Activated CD4-positive, alpha-beta T cell treated with anti-CD3 and anti-CD28 coated beads, Interleukin-2, amount 10 ng/mL, durations not matched to agents 24 days and 14 days (primary cell): ENCODE measurements around the gene NOTUM. TPM values are rescaled to one million over a fixed set of nuclear protein-coding genes. Genes with fewer than 3 reads are reported as not detected.

Experiments used
- DNase-seq: peaks from one replicate; pipeline ENCODE4 v3.0.0; 2022
- H3K27ac Mint-ChIP-seq: one replicate; pipeline ENCODE4 v1.8.0; 2022; ENCODE audit warnings: mild to moderate bottlenecking, mixed read lengths
- H3K27me3 Mint-ChIP-seq: one replicate; pipeline ENCODE4 v1.8.0; 2022; ENCODE audit warnings: mixed read lengths
- H3K36me3 Mint-ChIP-seq: one replicate; pipeline ENCODE4 v1.8.0; 2022; ENCODE audit warnings: low read depth, mild to moderate bottlenecking, mixed read lengths
- H3K4me1 Mint-ChIP-seq: one replicate; pipeline ENCODE4 v1.8.0; 2021; ENCODE audit warnings: mixed read lengths
- H3K4me3 Mint-ChIP-seq: one replicate; pipeline ENCODE4 v1.8.0; 2022; ENCODE audit warnings: mild to moderate bottlenecking, moderate library complexity, mixed read lengths
- H3K9me3 Mint-ChIP-seq: one replicate; pipeline ENCODE4 v1.8.0; 2021; ENCODE audit warnings: mixed read lengths
- intact Hi-C: fragments of 100-400 bp; cut with micrococcal nuclease; formaldehyde crosslinking; loops from one replicate; pipeline ENCODE4 v1.15.1; 2023
- total RNA-seq: library from RNA; stranded (reverse); gene quantifications from 2 replicates; pipeline ENCODE4 v1.2.3, GENCODE V29; 2022

NOTUM gene
- 1.7 and 1.8 TPM in 2 replicates for total RNA-seq

DNA sequence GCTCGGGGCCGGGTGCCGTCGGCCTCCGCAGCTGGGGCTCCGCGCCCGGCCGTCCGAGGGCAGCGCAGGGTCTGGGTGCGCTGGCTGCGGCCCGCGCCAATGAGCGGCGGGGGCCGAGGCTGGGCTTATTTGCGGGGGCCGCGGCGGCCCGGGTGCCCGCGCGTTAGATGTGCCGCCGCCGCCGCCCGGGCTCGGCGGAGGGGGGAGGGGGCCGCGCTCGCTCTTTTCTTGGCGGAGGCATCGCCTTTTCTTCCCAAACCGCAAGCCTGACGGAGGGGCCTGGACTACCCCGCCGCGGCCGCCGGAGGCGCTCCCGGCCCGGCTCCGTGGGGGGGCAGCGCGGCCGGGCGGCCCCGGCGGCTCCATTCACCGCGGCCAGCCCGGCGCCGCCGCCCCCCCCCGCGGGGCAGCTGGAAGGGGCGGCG is at the start of gene NOTUM:
TSS of gene NOTUM (minus strand) at position 101 of the 425 bp plus-strand sequence. CDS start 278 bp downstream, outside the sequence.
- Mint-ChIP-seq H3K36me3 (no peaks in the 10 kb centered on the region), H3K27me3 (peaks cover 46% of the 10 kb centered on the region)
- intact Hi-C loops = no loop called here

DNA sequence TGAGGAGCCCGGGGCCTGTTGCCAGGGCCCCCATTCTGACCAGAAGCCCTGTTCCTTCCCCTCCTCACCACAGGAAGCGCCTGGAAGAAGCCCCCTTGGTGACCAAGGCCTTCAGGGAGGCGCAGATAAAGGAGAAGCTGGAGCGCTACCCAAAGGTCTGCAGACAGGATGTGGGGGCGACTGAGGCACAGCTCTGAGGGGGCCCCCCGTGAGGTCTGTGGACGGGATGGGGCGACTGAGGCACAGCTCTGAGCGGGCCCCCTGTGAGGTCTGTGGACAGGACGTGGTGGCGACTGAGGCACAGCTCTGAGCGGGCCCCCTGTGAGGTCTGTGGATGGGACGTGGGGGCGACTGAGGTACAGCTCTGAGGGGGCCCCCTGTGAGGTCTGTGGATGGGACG is 48.4 kb upstream of the NOTUM start:
- Mint-ChIP-seq H3K4me1 (no peaks in the 10 kb centered on the region), H3K36me3 (no peaks in the 10 kb centered on the region), H3K9me3 (no peaks in the 10 kb centered on the region), H3K27me3 (no peaks in the 10 kb centered on the region), H3K4me3 (no peak overlapping the region), H3K27ac (no peak overlapping the region)
- intact Hi-C loops = no loop called here
- DNase-seq = no peak

More for the DNA sequence above, at the start of gene NOTUM:
- no peak for DNase-seq
- Mint-ChIP-seq H3K4me3 (no peak within 1 kb of the TSS), H3K4me1 (peaks cover 3% of the 10 kb centered on the region), H3K27ac (no peak within 1 kb of the TSS), H3K9me3 (no peaks in the 10 kb centered on the region)

DNA sequence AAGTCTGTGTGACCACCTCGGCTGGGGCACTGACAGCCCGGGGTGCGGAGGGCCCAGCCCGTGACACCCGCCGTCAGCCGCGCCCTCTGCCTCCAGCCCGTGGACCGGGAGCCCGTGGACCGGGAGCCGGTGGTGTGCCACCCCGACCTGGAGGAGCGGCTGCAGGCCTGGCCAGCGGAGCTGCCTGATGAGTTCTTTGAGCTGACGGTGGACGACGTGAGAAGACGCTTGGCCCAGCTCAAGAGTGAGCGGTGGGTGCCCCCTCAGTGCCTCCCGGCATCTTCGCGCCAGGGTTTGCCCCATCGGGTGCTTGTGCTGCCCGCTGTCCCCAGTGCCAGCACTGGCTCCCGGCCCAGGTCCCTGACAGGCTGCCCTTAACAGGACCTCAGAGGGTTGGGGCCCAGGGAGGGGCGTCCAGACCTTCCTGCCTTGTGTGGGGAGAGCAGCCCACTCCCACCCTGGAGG is 48.0 kb upstream of the NOTUM start:
- intact Hi-C loops = no loop called here
- Mint-ChIP-seq H3K9me3 (no peaks in the 10 kb centered on the region), H3K4me1 (no peaks in the 10 kb centered on the region), H3K27me3 (no peaks in the 10 kb centered on the region), H3K27ac (no peak overlapping the region), H3K4me3 (no peak overlapping the region), H3K36me3 (no peaks in the 10 kb centered on the region)
- no peak for DNase-seq

DNA sequence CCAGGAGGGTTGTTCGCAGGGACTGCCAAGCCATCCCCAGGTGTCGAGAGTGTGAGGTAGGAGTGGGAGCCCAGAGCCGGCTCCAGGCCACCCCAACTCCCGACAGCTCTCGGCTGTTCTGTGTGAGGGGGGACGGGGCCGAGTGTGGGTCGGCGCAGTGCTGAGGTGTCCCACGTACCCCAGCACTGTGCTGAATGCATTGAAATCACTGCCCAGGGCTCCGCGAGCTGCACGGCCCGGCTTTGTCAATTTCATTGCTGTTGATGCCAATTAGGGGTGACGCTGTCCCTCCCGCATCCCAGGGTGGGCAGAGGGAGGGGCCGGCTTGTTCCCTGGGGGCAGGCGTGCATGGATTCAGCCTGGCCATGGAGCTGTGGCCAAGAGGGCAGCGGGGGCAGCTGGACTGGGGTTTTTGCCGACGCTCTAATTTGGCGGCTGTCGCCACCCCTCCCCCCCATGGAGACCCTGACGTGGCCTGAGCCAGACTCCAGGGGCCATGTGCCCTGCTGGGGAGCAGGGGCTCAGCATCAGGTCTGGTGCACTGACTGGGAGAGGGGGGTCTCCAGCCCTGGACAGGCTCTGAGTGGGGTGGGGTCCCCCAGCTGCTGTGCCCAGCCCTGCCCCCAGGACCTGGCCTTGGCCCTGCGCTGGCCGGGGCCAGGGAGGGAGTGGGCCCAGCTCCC is 47.4 kb upstream of the NOTUM start:
- Mint-ChIP-seq H3K4me1 (no peaks in the 10 kb centered on the region), H3K9me3 (no peaks in the 10 kb centered on the region), H3K27ac (no peak overlapping the region), H3K4me3 (no peak overlapping the region), H3K36me3 (no peaks in the 10 kb centered on the region), H3K27me3 (no peaks in the 10 kb centered on the region)
- intact Hi-C loops = no loop called here
- no peak for DNase-seq

DNA sequence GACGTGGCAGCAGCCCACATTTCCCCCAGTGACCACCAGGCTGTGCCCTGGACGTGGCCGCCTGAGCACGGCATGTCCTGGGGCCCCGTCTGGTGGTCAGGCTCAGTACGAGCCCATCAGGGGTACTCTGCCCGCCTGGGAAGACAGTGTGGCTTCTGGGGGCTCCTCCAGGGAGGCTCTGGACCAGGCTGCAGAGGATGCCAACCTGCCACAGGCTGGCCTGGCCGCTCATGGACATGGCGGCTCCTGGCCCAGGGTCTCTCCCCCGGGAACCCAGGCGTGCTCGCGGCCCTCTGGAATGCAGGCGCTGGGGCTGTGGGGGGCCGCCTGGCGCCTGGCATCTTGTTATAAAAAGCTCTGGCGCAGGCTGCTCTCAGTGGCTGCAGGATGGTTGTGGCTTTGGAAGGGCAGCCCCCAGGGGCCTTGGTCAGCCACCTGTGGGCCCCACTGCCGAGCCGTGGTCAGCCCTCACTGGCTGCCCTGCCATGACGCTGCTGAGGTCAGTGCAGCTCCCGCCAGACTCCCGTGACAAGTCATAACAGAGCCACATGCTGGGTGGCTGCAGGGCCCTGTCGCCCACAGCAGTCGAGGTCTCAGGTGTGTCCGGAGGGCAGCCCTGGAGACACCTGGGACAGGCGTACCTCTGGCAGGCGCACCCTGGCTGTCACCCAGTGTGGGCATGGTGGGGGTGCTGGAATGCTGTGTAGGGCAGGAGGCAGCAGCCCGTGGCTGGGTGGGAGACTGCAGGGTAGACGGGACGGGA is 46.7 kb upstream of the NOTUM start:
- no peaks in the 10 kb centered on the region for H3K4me1 Mint-ChIP-seq
- H3K9me3 Mint-ChIP-seq = no peaks in the 10 kb centered on the region
- no peaks in the 10 kb centered on the region for H3K36me3 Mint-ChIP-seq
- no peaks in the 10 kb centered on the region for H3K27me3 Mint-ChIP-seq
- DNase-seq = no peak
- no peak overlapping the region for H3K4me3 Mint-ChIP-seq
- H3K27ac Mint-ChIP-seq = no peak overlapping the region
- intact Hi-C loops = no loop called here

DNA sequence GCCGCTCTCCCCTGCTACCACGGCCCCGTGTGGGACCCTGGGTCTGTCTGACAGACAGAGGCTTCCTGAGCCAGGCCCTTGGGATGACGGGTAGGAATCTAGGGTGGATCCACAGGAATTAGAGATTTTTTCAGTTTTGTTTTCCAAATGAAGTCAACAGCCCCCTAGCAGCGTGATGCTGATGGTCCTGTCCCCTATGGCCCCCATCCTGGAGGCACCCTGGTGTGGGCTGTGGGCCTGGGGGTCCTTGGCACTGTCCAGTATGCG is 46.2 kb upstream of the NOTUM start:
- H3K27me3 Mint-ChIP-seq = no peaks in the 10 kb centered on the region
- no peaks in the 10 kb centered on the region for H3K9me3 Mint-ChIP-seq
- no peak overlapping the region for H3K27ac Mint-ChIP-seq
- H3K4me3 Mint-ChIP-seq = no peak overlapping the region
- no peaks in the 10 kb centered on the region for H3K36me3 Mint-ChIP-seq
- H3K4me1 Mint-ChIP-seq = no peaks in the 10 kb centered on the region
- intact Hi-C loops = no loop called here
- no peak for DNase-seq

DNA sequence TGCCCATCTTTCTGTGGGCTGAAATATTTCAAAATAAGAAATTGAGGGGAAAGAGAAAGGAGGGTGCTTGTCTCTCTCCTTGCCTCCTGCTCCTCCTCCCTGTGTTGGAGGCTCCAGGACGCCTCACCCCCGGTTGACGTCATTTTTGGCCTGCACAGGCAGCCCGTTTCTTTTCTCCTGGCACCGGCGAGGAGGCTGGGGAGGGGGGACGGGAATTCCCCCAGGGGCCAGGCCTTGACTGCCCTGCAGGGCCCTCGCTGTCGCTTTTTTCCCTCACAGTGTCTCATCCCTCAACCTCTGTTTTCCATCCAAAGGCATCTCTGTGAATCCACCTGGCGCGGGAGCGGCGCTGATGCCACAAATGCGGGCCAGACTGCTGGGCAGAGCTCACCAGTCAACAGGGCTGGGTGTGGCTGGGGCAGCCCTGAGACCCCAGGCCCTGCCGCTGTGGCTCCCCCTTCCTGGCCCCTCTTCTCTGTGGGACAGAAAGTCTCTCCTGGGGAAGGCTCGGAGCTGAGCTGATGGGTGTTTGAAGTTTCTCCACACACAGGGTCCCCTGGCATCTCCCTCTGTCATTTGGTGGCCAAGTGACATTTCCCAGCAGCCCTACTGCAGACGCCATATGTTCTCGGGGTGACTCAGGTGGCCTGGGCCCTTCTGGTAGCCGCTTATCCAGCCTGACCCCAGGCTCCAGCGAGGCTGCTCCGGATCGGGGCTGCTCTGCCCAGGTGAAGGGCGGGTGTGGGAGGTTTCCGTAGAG is 45.7 kb upstream of the NOTUM start:
- Mint-ChIP-seq H3K36me3 (no peaks in the 10 kb centered on the region), H3K4me1 (no peaks in the 10 kb centered on the region), H3K4me3 (no peak overlapping the region), H3K27me3 (no peaks in the 10 kb centered on the region), H3K27ac (no peak overlapping the region), H3K9me3 (no peaks in the 10 kb centered on the region)
- intact Hi-C loops = no loop called here
- no peak for DNase-seq

DNA sequence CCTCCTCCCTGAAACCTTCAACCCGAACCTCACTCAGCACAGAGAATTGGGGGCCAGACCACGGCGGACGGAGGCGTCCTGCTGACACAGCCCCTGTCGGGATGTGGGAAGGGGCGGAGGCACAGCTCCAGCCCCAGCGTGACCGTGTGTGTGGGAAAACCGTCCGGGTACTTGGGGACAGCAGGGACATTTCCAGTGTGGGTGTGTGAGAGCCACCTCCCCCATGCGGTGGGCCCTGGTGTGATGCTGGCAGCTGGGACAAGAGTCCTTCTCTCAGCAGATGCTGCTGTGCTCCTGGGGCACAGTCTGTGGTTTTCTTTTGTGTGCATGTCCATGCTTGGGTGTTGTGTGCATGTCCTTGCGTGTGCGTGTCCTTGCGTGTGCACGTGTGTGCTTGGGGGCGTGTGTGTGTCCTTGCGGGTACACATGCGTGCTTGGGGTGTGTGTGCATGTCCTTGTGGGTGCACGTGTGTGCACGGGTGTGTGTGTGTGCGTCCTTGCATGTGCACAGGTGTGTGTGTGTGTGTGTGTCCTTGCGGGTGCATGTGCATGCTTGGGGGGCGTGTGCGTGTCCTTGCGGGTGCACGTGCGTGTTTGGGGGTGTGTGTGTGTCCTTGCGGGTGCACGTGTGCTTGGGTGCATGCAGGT is 44.8 kb upstream of the NOTUM start:
- intact Hi-C loops = no loop called here
- Mint-ChIP-seq H3K9me3 (no peaks in the 10 kb centered on the region), H3K4me1 (no peaks in the 10 kb centered on the region)

DNA sequence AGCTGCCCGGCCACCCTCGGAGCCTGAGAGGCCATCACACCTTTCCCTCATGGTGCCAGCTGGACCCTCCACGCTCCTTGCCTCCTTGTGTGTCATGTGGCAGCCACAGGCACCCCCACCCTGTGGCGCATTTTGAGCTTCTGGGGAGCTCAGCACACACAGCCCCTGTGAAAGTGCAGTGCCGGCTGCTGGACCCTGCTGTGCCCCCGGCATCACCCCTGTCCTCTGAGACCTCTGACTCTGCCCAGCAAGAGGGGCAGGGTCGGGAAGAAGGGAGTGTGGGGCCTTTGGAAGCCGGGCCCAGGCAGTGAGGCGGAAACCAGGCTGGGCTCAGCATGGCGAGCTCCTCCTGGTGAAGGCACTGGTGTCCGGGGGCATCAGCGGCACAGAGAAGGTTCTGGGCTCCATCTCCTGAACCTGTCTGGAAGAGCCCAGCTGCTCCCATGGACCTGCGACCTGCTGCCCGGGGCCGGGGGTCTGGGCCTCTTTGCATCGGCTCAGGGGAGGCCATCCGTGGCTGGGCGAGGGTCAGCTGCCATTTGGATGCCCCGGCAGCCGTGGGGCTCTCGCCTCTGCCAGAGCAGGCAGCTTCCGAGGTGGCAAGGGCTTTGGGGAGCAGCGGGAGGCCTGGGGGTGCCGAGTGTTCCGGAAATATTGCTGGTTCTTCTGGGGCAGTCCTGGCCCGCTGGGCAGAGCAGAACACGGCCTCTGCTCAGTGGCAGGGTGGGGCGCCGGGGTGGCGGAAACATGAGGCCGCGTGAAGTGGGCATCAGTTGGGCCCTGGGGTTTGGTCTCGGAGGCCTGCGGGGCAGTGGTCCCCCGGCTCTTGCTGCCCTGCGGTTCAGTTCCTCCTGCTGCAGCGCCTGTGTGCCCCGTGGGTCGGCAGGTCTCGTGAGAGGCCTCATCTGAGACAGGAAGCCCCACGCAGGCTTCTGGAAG is 43.8 kb upstream of the NOTUM start:
- no peaks in the 10 kb centered on the region for H3K9me3 Mint-ChIP-seq
- H3K4me1 Mint-ChIP-seq = no peaks in the 10 kb centered on the region
- H3K4me3 Mint-ChIP-seq = no peak overlapping the region
- H3K36me3 Mint-ChIP-seq = no peaks in the 10 kb centered on the region
- no peaks in the 10 kb centered on the region for H3K27me3 Mint-ChIP-seq
- no peak overlapping the region for H3K27ac Mint-ChIP-seq
- intact Hi-C loops = no loop called here
- DNase-seq = no peak

More for the DNA sequence above, 44.8 kb upstream of the NOTUM start:
- no peak for DNase-seq
- H3K27me3 Mint-ChIP-seq = no peaks in the 10 kb centered on the region
- H3K27ac Mint-ChIP-seq = no peak overlapping the region
- H3K36me3 Mint-ChIP-seq = no peaks in the 10 kb centered on the region
- no peak overlapping the region for H3K4me3 Mint-ChIP-seq

DNA sequence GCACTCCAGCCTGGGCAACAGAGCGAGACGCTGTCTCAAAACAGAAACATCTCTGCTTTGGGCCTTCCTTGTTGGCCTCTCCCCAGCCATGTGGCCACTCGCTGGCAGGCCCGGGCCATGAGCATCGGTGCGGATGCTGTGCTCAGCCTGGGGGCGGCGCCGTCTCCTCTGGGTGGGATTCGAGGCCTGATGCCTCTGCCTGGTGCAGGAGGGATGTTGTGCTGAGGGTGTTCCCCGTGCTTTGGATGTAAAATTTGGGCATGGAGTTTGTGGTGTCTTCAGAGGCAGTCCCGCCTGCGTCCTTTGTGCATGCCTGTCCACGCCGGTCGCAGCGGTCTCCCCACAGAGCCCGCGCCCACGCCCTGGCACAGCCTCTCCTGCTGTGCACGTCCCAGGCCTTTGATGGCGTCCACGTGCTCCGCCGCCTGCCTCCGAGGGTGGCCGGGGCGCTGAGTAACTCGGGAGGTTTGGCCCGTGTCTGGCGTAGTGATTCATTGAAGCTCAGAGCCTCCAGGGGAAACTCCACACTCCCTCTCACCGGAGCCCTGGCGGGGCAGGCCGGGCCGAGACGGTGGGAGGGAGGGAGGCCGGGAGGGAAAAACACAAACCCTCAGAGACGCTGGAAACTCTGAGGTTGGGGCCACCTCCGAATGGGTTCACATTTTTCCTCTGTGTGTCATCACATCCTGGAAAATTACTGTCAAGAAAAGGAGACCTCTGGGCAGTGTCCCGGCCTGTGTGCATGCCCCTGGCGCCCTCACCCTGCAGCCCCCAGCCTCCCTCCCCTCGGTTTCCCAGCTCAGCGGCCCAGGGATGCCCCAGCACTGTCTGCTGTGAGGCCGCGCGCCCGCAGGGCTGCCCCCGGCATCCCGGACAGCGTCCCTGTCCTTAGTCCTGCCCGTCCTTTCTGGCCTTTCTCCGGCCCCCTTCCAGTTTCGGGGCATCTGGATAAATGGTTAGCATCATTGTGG is 42.7 kb upstream of the NOTUM start:
- intact Hi-C loops = no loop called here
- H3K4me3 Mint-ChIP-seq = no peak overlapping the region
- H3K27ac Mint-ChIP-seq = no peak overlapping the region
- no peaks in the 10 kb centered on the region for H3K9me3 Mint-ChIP-seq
- no peaks in the 10 kb centered on the region for H3K4me1 Mint-ChIP-seq
- H3K36me3 Mint-ChIP-seq = no peaks in the 10 kb centered on the region
- no peaks in the 10 kb centered on the region for H3K27me3 Mint-ChIP-seq
- no peak for DNase-seq

DNA sequence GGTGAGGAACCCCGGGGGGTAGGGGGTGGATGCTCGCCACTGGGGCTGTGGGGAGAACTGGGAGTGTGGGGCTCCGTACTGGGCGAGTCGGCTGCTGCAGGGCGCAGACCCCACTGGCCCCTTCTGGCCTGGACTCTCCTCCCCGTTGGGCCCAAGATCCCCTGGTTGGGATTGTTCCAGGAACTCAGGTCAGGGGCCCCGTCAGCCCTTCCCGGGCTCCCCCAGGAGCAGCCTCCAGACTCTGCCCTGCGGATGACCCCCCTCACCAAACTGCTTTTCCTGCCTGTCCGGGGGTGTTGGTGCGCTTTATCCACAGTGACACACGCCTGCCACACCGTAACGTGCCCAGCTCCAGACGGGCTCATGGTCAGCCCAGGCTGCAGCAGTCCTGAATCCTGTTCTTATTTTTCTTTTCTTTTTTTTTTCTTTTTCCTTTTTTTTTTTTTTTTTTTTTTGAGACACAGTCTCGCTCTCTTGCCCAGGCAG is 40.6 kb upstream of the NOTUM start:
- Mint-ChIP-seq H3K27me3 (no peaks in the 10 kb centered on the region), H3K27ac (no peak overlapping the region), H3K36me3 (peaks cover 2% of the 10 kb centered on the region), H3K4me1 (no peaks in the 10 kb centered on the region), H3K4me3 (no peak overlapping the region), H3K9me3 (no peaks in the 10 kb centered on the region)
- no peak for DNase-seq
- intact Hi-C loops = no loop called here
